Heart left ventricle (tissue), 16 donors: ENCODE measurements around the gene FBLN2. TPM values are rescaled to one million over a fixed set of nuclear protein-coding genes. Genes with fewer than 3 reads are reported as not detected.

ENCODE experiments used
- ATAC-seq, 4 donors: fragments of 200-7000 bp; cut with Tn5 transposase; one replicate each; pipeline ENCODE4 v1.9.1; 2020 to 2022; ENCODE audit warnings: moderate library complexity in 4 of 4, mild to moderate bottlenecking in 3 of 4, moderate number of reproducible peaks in 1 of 4
- DNase-seq, 5 donors: peaks; one replicate each; pipeline ENCODE4 v3.0.0-alpha.2; 2020
- H3K27ac ChIP-seq, 12 donors: fragments of 200-600 bp; sonication (generic) in 4 of 12; one replicate each; pipeline versions ENCODE4 v1.5.0 to v1.8.0; 2016 to 2022; ENCODE audit warnings: mild to moderate bottlenecking in 2 of 12
- H3K27me3 ChIP-seq, 9 donors: fragments of 200-600 bp; sonication (generic) in 2 of 9; one replicate each; pipeline versions ENCODE4 v1.5.1 to v1.8.0; 2016 to 2022; ENCODE audit warnings: mild to moderate bottlenecking in 3 of 9
- H3K36me3 ChIP-seq, 9 donors: fragments of 200-600 bp; sonication (generic) in 2 of 9; one replicate each; pipeline versions ENCODE4 v1.5.0 to v1.8.0; 2018 to 2022; ENCODE audit warnings: mild to moderate bottlenecking in 2 of 9
- H3K4me1 ChIP-seq, 12 donors: fragments of 200-600 bp; sonication (generic) in 4 of 12; one replicate each; pipeline versions ENCODE4 v1.5.0 to v1.8.0; 2016 to 2022; ENCODE audit warnings: mild to moderate bottlenecking in 3 of 12
- H3K4me3 ChIP-seq, 12 donors: fragments of 200-600 bp; sonication (generic) in 4 of 12; one replicate each; pipeline versions ENCODE4 v1.5.0 to v1.8.0; 2017 to 2022; ENCODE audit warnings: mild to moderate bottlenecking in 9 of 12, moderate library complexity in 4 of 12
- H3K9me3 ChIP-seq, 12 donors: fragments of 200-600 bp; sonication (generic) in 4 of 12; one replicate each; pipeline versions ENCODE4 v1.5.0 to v1.8.0; 2016 to 2022; ENCODE audit warnings: mild to moderate bottlenecking in 1 of 12
- CTCF ChIP-seq, 12 donors: fragments of 200-600 bp; sonication (generic) in 4 of 12; IDR thresholded peaks; one replicate each; pipeline versions ENCODE4 v1.5.0 to v1.8.0; 2018 to 2022; ENCODE audit warnings: antibody characterized with exemption in 12 of 12, mild to moderate bottlenecking in 5 of 12
- POLR2A ChIP-seq, 2 donors: fragments of 450-650 bp; IDR thresholded peaks; one replicate each; pipeline ENCODE4 v1.6.1; 2017; ENCODE audit warnings: antibody characterized with exemption in 2 of 2, mild to moderate bottlenecking in 2 of 2, moderate library complexity in 2 of 2
- WGBS, 4 donors: extraction: QIAGEN DNeasy Blood & Tissue Kit in 2 of 4; methylation state at CpG; one replicate each; pipeline versions ENCODE4 v1.1.5 to v1.1.7; 2013 to 2018; 5-methylcytosine and 5-hydroxymethylcytosine counted together
- intact Hi-C, 10 donors: fragments of 100-400 bp; cut with DNase I; formaldehyde crosslinking; loops; one replicate each; pipeline versions ENCODE4 v1.11.1 to v1.14.2; 2022
- polyA plus RNA-seq, 2 donors: library from polyadenylated mRNA; stranded (reverse); fragments of 200-250 nt; gene quantifications; one replicate each; pipeline ENCODE4 v1.2.3, GENCODE V29; 2013
- total RNA-seq, 9 donors: library from RNA; depleted of rRNA in 2 of 9; stranded (reverse); fragments of >200 nt in 2 of 9; fragmentation: NEBNext Ultra II Directional in 3 of 9; extraction: Animal tissue kit (Norgen Biotek cat#: 25700) in 3 of 9; gene quantifications; one replicate each; pipeline versions ENCODE4 v1.1.0 to v1.2.4, GENCODE V29; 2016 to 2023
- donor health status: ischemic (EF 13 %, LVEDD 7.1; RV severe dilation, severe dysfunction).
- donor health status: healthy with polysubstance abuse.
- donor health status: DM: no; HTN: yes; CAD: no.
- donor health status: DM: no; HTN: no; CAD: no.
- donor health status: ischemic (EF 25% LVEDD 6.9; RV normal size, moderate dysfunction).
- donor health status: ischemic (EF 25% LVEDD 5.7; RV mildly dilated, moderate dysfunction).
- donor health status: healthy.
- donor health status: DM: yes; HTN: yes; CAD: no.
- donor health status: ischemic (EF 35%, LVEDD 5.7; RV mildly dilated, moderate dysfunction).
- donor health status: nonischemic (EF 11% LVEDD 7.7; RV severe dilation, severe dysfunction).
- donor health status: DM: yes; HTN: yes; CAD: no.
- donor health status: PGD.
- donor health status: ischemic (EF 29% LVEDD 5.4; RV normal size, mild dysfunction).
- donor health status: nonischemic (EF 23%, LVEDD 6.1; RV moderate dilation, normal function).

The FBLN2 gene
- total and polyA plus RNA-seq, 11 donors, result 16.5 to 118 (median 42.7) TPM

DNA sequence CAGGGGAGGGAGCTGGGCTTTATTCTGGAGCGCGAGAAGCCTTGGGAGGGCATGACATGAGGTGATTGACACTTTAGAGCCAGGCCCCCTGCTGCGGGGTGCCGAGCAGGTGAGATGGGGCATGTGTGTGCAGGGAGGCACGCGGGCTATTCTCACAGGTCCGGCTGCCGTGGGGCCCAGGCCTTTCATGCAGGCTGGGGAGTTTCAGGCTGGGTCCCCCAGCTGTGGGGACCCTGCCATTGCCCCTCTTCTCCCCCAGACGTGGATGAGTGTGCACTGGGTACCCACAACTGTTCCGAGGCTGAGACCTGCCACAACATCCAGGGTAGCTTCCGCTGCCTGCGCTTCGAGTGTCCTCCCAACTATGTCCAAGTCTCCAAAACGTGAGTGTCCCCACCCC is 87.3 kb downstream of the FBLN2 start:
- Histone ChIP-seq H3K4me3 (no peak overlapping the region), H3K36me3 (peaks cover 0 to 27% (median 9%) of the 10 kb centered on the region in 9 donors), H3K27me3 (no peaks in the 10 kb centered on the region), H3K27ac (no peak overlapping the region), H3K9me3 (no peaks in the 10 kb centered on the region), H3K4me1 (no peaks in the 10 kb centered on the region)
- intact Hi-C loops, result no loop called here
- TF ChIP-seq CTCF (IDR thresholded peaks at IDR 0.05), result no peak
- TF ChIP-seq POLR2A (IDR thresholded peaks at IDR 0.05), result no peak
- ATAC-seq (no peak), DNase-seq (no peak)
- WGBS, 4 donors, result 83 to 89% (median 86%) methylated on average over 11 to 14 of the region's 14 CpGs

GRCh38 chr3:13636874-13637273 is 87.9 kb downstream of the FBLN2 start:
- H3K4me1 ChIP-seq, result no peaks in the 10 kb centered on the region
- no peak overlapping the region for H3K4me3 ChIP-seq
- intact Hi-C loops, result no loop called here
- TF ChIP-seq POLR2A (IDR thresholded peaks at IDR 0.05) (no peak), CTCF (IDR thresholded peaks at IDR 0.05) (no peak)
- ATAC-seq (no peak), DNase-seq (no peak)
- H3K9me3 ChIP-seq, result no peaks in the 10 kb centered on the region
- WGBS, 4 donors, result 64 to 75% (median 66%) methylated on average over 8 of the region's 8 CpGs
- H3K27ac ChIP-seq, result no peak overlapping the region
- H3K36me3 ChIP-seq, result peaks cover 0 to 20% (median 5%) of the 10 kb centered on the region in 9 donors
- H3K27me3 ChIP-seq, result no peaks in the 10 kb centered on the region

- ATAC-seq (no peak), DNase-seq (no peak)
- WGBS, 4 donors, result 77 to 80% (median 79%) methylated on average over 21 to 31 of the region's 31 CpGs
- Histone ChIP-seq H3K36me3 (peaks cover 0 to 15% (median 5%) of the 10 kb centered on the region in 9 donors), H3K4me3 (no peak overlapping the region), H3K9me3 (no peaks in the 10 kb centered on the region), H3K27ac (no peak overlapping the region), H3K27me3 (no peaks in the 10 kb centered on the region), H3K4me1 (no peaks in the 10 kb centered on the region)
- TF ChIP-seq CTCF (IDR thresholded peaks at IDR 0.05) (no peak), POLR2A (IDR thresholded peaks at IDR 0.05) (no peak)
- intact Hi-C loops, result no loop called here
Measured at GRCh38 chr3:13637311-13637891, 88.5 kb downstream of the FBLN2 start.

GRCh38 chr3:13637953-13638352 is 89.0 kb downstream of the FBLN2 start:
- WGBS, 4 donors, result 83 to 92% (median 86%) methylated on average over 12 of the region's 12 CpGs
- no peak for ATAC-seq
- TF ChIP-seq POLR2A (IDR thresholded peaks at IDR 0.05), result no peak
- no peak for TF ChIP-seq CTCF (IDR thresholded peaks at IDR 0.05)
- Histone ChIP-seq H3K27ac (no peak overlapping the region), H3K36me3 (peaks cover 0 to 9% (median 0%) of the 10 kb centered on the region in 9 donors), H3K4me3 (no peak overlapping the region), H3K4me1 (no peaks in the 10 kb centered on the region), H3K9me3 (no peaks in the 10 kb centered on the region), H3K27me3 (no peaks in the 10 kb centered on the region)
- DNase-seq, result no peak
- intact Hi-C loops, result no loop called here
